CD4-positive, alpha-beta memory T cell (primary cell): ENCODE data around the gene MRPS11. TPM values are rescaled to one million over a fixed set of nuclear protein-coding genes. Genes with fewer than 3 reads are reported as not detected.

Experiments
- CTCF ChIA-PET: fragments of 350-600 bp; sonication (Branson Sonifier 250); formaldehyde crosslinking; loops from one replicate; lab custom pipeline; 2021; ENCODE audit warnings: inconsistent platforms; ENCODE audit not compliant: partially characterized antibody; lab: Charles Lee
- POLR2A ChIA-PET: fragments of 350-600 bp; sonication (Branson Sonifier 250); formaldehyde crosslinking; loops from one replicate; lab custom pipeline; 2021; ENCODE audit not compliant: partially characterized antibody; lab: Charles Lee
- DNase-seq, 5 donors: peaks; one replicate each; pipeline versions ENCODE4 v3.0.0 to v3.0.0-alpha.2; 2020 to 2022; ENCODE audit warnings: mixed read lengths in 1 of 5
- H3K27ac ChIP-seq: one replicate; pipeline ENCODE4 v1.7.0; 2013; ENCODE audit warnings: low read depth, low read length
- H3K27me3 ChIP-seq: 2 replicates; pipeline ENCODE4 v1.7.0; 2013; ENCODE audit warnings: mild to moderate bottlenecking, low read length, moderate library complexity; ENCODE audit not compliant: insufficient read depth
- H3K36me3 ChIP-seq: 2 replicates; pipeline ENCODE4 v1.7.0; 2013; ENCODE audit warnings: mild to moderate bottlenecking, low read length, moderate library complexity; ENCODE audit not compliant: insufficient read depth
- H3K4me1 ChIP-seq: 2 replicates; pipeline ENCODE4 v1.7.0; 2013; ENCODE audit warnings: mild to moderate bottlenecking, low read length, moderate library complexity; ENCODE audit not compliant: insufficient read depth
- H3K4me3 ChIP-seq, 2 donors: one replicate each; pipeline ENCODE4 v1.7.0; 2013; ENCODE audit warnings: low read length in 2 of 2, mild to moderate bottlenecking in 1 of 2
- H3K9me3 ChIP-seq, 2 donors: one replicate each; pipeline ENCODE4 v1.7.0; 2013; ENCODE audit warnings: low read length in 2 of 2, control low read depth in 1 of 2; ENCODE audit not compliant: control insufficient read depth in 1 of 2
- H3K27ac Mint-ChIP-seq, 7 donors: one replicate each; pipeline ENCODE4 v1.8.0; 2020 to 2021; ENCODE audit warnings: mixed read lengths in 7 of 7, mild to moderate bottlenecking in 6 of 7, inconsistent platforms in 3 of 7, moderate library complexity in 3 of 7
- H3K27me3 Mint-ChIP-seq, 2 donors: one replicate each; pipeline ENCODE4 v1.8.0; 2020 to 2021; ENCODE audit warnings: mixed read lengths in 2 of 2
- H3K36me3 Mint-ChIP-seq, 2 donors: one replicate each; pipeline ENCODE4 v1.8.0; 2020 to 2021; ENCODE audit warnings: mixed read lengths in 2 of 2, inconsistent platforms in 1 of 2, mild to moderate bottlenecking in 1 of 2
- H3K4me1 Mint-ChIP-seq, 4 donors: one replicate each; pipeline ENCODE4 v1.8.0; 2020 to 2021; ENCODE audit warnings: mixed read lengths in 4 of 4, mild to moderate bottlenecking in 1 of 4
- H3K4me3 Mint-ChIP-seq, 8 donors: one replicate each; pipeline ENCODE4 v1.8.0; 2020 to 2021; ENCODE audit warnings: mixed read lengths in 8 of 8, mild to moderate bottlenecking in 7 of 8, moderate library complexity in 6 of 8, inconsistent platforms in 3 of 8
- H3K9me3 Mint-ChIP-seq, 8 donors: one replicate each; pipeline ENCODE4 v1.8.0; 2020 to 2021; ENCODE audit warnings: mixed read lengths in 8 of 8, mild to moderate bottlenecking in 5 of 8, inconsistent platforms in 3 of 8, moderate library complexity in 1 of 8
- intact Hi-C: fragments of 100-400 bp; cut with micrococcal nuclease; formaldehyde crosslinking; loops from one replicate; pipeline ENCODE4 v1.15.1; 2023
- polyA plus RNA-seq, 2 donors: library from polyadenylated mRNA; unstranded; fragments of 300-500 nt; fragmentation: Illumina TruSeq; gene quantifications; one replicate each; pipeline ENCODE4 v1.2.3, GENCODE V29; 2021
- total RNA-seq, 2 experiments: library from RNA; stranded (reverse); gene quantifications; one replicate each; pipeline ENCODE4 v1.2.3, GENCODE V29; 2021

Gene MRPS11
- total and polyA plus RNA-seq, 4 experiments from 2014 or later: 27.5 to 63.1 (median 42.6) TPM

- Histone ChIP-seq H3K27ac (no peak overlapping the region), H3K9me3 (no peaks in the 10 kb centered on the region), H3K36me3 (peaks cover 24% of the 10 kb centered on the region), H3K4me1 (no peaks in the 10 kb centered on the region), H3K27me3 (no peaks in the 10 kb centered on the region), H3K4me3 (no peak overlapping the region)
- H3K27ac Mint-ChIP-seq: peak overlapping the region in 1 of 7 donors; percentile 66
- no peak for DNase-seq
- H3K4me1 Mint-ChIP-seq: no peaks in the 10 kb centered on the region
- H3K9me3 Mint-ChIP-seq: no peaks in the 10 kb centered on the region
- ChIA-PET POLR2A (no interaction called here), CTCF (interaction anchor here (0.8 to 1.9 kb wide), 3 partner anchors 8 to 187 kb away, joined by 3 to 7 read pairs (median 3); no protein-coding TSS in a partner anchor)
- peaks cover 23 to 47% of the 10 kb centered on the region in 2 donors for H3K36me3 Mint-ChIP-seq
- intact Hi-C loops: no loop called here
- H3K4me3 Mint-ChIP-seq: no peak overlapping the region
- no peaks in the 10 kb centered on the region for H3K27me3 Mint-ChIP-seq
Measured at GRCh38 chr15:88477904-88478303, 10.4 kb downstream of the MRPS11 start.

- Mint-ChIP-seq H3K4me1 (no peaks in the 10 kb centered on the region), H3K27me3 (no peaks in the 10 kb centered on the region), H3K36me3 (peaks cover 23 to 38% of the 10 kb centered on the region in 2 donors), H3K9me3 (no peaks in the 10 kb centered on the region), H3K4me3 (no peak overlapping the region), H3K27ac (no peak overlapping the region)
- no peaks in the 10 kb centered on the region for H3K27me3 ChIP-seq
- peaks cover 21% of the 10 kb centered on the region for H3K36me3 ChIP-seq
- H3K9me3 ChIP-seq: no peaks in the 10 kb centered on the region
- no peak for DNase-seq
- intact Hi-C loops: no loop called here
- H3K27ac ChIP-seq: no peak overlapping the region
- ChIA-PET POLR2A (no interaction called here), CTCF (no interaction called here)
- H3K4me3 ChIP-seq: no peak overlapping the region
- no peaks in the 10 kb centered on the region for H3K4me1 ChIP-seq
Measured at GRCh38 chr15:88479169-88479568, 11.7 kb downstream of the MRPS11 start.

GRCh38 chr15:88480981-88481380 lies 13.5 kb downstream of the MRPS11 start:
- Histone ChIP-seq H3K4me1 (no peaks in the 10 kb centered on the region), H3K9me3 (no peaks in the 10 kb centered on the region), H3K36me3 (peaks cover 11% of the 10 kb centered on the region), H3K4me3 (no peak overlapping the region), H3K27ac (no peak overlapping the region), H3K27me3 (no peaks in the 10 kb centered on the region)
- ChIA-PET POLR2A (no interaction called here), CTCF (interaction anchor here (1.6 kb wide), 1 partner anchor 9 kb away, joined by 4 read pairs; no protein-coding TSS in a partner anchor)
- Mint-ChIP-seq H3K4me3 (no peak overlapping the region), H3K36me3 (peaks cover 19 to 26% of the 10 kb centered on the region in 2 donors), H3K27ac (no peak overlapping the region), H3K27me3 (no peaks in the 10 kb centered on the region), H3K9me3 (no peaks in the 10 kb centered on the region), H3K4me1 (no peaks in the 10 kb centered on the region)
- DNase-seq: no peak
- intact Hi-C loops: no loop called here

- H3K27ac ChIP-seq: no peak overlapping the region
- ChIA-PET POLR2A (no interaction called here), CTCF (no interaction called here)
- no peaks in the 10 kb centered on the region for H3K27me3 Mint-ChIP-seq
- no peak overlapping the region for H3K4me3 Mint-ChIP-seq
- no peaks in the 10 kb centered on the region for H3K4me1 Mint-ChIP-seq
- peaks cover 13 to 17% of the 10 kb centered on the region in 2 donors for H3K36me3 Mint-ChIP-seq
- intact Hi-C loops: no loop called here
- H3K27ac Mint-ChIP-seq: peak overlapping the region in 2 of 7 donors; percentile 3 to 30
- no peaks in the 10 kb centered on the region for H3K9me3 Mint-ChIP-seq
- H3K9me3 ChIP-seq: no peaks in the 10 kb centered on the region
- no peak for DNase-seq
- no peaks in the 10 kb centered on the region for H3K27me3 ChIP-seq
- no peaks in the 10 kb centered on the region for H3K4me1 ChIP-seq
- no peak overlapping the region for H3K4me3 ChIP-seq
- peaks cover 2% of the 10 kb centered on the region for H3K36me3 ChIP-seq
Measured at GRCh38 chr15:88482263-88482662, 14.8 kb downstream of the MRPS11 start.

- Histone ChIP-seq H3K9me3 (no peaks in the 10 kb centered on the region), H3K27me3 (no peaks in the 10 kb centered on the region), H3K36me3 (no peaks in the 10 kb centered on the region), H3K27ac (no peak overlapping the region), H3K4me3 (no peak overlapping the region), H3K4me1 (no peaks in the 10 kb centered on the region)
- ChIA-PET CTCF (no interaction called here), POLR2A (no interaction called here)
- Mint-ChIP-seq H3K27ac (no peak overlapping the region), H3K36me3 (peaks cover 2 to 4% of the 10 kb centered on the region in 2 donors), H3K4me1 (no peaks in the 10 kb centered on the region), H3K27me3 (peaks cover 0 to 2% of the 10 kb centered on the region in 2 donors), H3K4me3 (no peak overlapping the region), H3K9me3 (peaks cover 0 to 1% (median 0%) of the 10 kb centered on the region in 8 donors)
- DNase-seq: no peak
- intact Hi-C loops: no loop called here
Measured at GRCh38 chr15:88484682-88485331, 17.3 kb downstream of the MRPS11 start.

- H3K4me1 Mint-ChIP-seq: no peaks in the 10 kb centered on the region
- ChIA-PET CTCF (no interaction called here), POLR2A (no interaction called here)
Measured at GRCh38 chr15:88487178-88487795, 19.8 kb downstream of the MRPS11 start.

DNA sequence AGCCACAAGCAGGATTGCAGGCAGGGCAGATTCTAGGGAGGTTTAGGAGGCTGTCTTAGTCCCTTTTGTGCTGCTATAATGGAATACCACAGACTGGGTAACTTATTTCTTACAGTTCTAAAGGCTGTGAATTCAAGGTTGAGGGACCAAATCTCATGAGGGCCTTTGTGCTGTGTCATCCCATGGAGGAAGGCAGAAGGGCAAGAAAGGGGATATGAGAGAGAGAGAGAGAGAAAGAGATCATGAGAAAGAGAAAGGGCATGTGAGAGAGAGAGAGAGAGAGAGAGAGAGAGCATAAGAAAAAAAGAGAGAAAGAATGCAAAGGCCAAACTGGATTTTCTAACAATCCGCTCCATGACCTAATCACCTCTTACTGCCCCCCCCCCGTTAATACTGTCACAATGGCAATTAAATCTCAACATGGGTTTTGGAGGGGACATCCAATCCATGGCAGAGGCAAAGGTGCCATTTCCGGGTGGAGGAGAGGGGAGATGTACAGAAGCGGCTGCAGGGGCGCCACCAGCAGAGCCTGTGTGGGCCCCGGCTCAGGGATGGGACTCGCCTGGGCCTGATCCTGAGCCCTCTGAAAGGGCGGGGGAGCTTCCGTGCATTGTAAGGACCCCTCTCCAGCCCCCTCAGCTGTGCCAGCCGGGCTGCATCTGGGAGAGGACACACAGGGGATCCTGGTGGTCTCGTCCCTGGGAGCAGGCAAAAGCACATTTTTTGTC lies 20.5 kb downstream of the MRPS11 start:
- POLR2A ChIA-PET: no interaction called here
- H3K36me3 ChIP-seq: no peaks in the 10 kb centered on the region
- H3K27me3 ChIP-seq: no peaks in the 10 kb centered on the region
- no peaks in the 10 kb centered on the region for H3K9me3 ChIP-seq
- intact Hi-C loops: no loop called here
- Mint-ChIP-seq H3K4me3 (no peak overlapping the region), H3K36me3 (no peaks in the 10 kb centered on the region), H3K9me3 (peaks cover 0 to 1% (median 0%) of the 10 kb centered on the region in 8 donors), H3K4me1 (no peaks in the 10 kb centered on the region), H3K27ac (peak overlapping the region in 2 of 7 donors; percentile 47 to 57), H3K27me3 (peaks cover 0 to 2% of the 10 kb centered on the region in 2 donors)
- H3K4me3 ChIP-seq: no peak overlapping the region
- H3K4me1 ChIP-seq: no peaks in the 10 kb centered on the region
- no peak overlapping the region for H3K27ac ChIP-seq
- CTCF ChIA-PET: no interaction called here
- no peak for DNase-seq

More at GRCh38 chr15:88487178-88487795, 19.8 kb downstream of the MRPS11 start:
- Mint-ChIP-seq H3K9me3 (peaks cover 0 to 1% (median 0%) of the 10 kb centered on the region in 8 donors), H3K27ac (peak overlapping the region in 3 of 7 donors; percentile 6 to 18 (median 11)), H3K36me3 (no peaks in the 10 kb centered on the region), H3K27me3 (peaks cover 0 to 2% of the 10 kb centered on the region in 2 donors), H3K4me3 (no peak overlapping the region)
- no peak overlapping the region for H3K27ac ChIP-seq
- no peaks in the 10 kb centered on the region for H3K36me3 ChIP-seq
- no peaks in the 10 kb centered on the region for H3K4me1 ChIP-seq
- no peak for DNase-seq
- no peaks in the 10 kb centered on the region for H3K27me3 ChIP-seq
- no peaks in the 10 kb centered on the region for H3K9me3 ChIP-seq
- intact Hi-C loops: no loop called here
- no peak overlapping the region for H3K4me3 ChIP-seq
